ENCODE measurements around the gene MINDY1. TPM values are rescaled to one million over a fixed set of nuclear protein-coding genes. Genes with fewer than 3 reads are reported as not detected.

The MINDY1 gene
- polyA plus RNA-seq, 1 experiment: 13.0 TPM

DNA sequence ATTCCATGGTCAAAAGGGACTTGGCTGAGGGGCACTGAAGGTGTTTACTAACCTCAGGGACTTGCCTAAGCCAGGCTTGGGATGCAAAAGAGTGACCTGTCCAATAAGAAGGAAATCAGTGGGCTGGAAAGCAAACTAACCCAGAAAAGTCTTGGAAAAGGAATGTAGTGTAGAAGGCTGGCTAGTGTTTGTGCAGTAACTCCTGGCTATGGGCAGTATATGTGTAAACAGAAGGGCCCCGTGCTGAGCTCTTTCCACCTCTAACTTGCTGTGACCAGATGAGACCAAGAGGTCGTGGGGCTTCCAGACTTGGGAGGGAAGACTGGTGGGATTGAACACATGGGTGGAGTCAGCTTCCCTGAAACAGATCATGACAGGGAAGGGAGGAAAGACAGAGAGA, 4.1 kb downstream of the MINDY1 start:
- POLR2A ChIA-PET: no interaction called here
- H3K27me3 ChIP-seq (ENCODE audit: control insufficient read depth, insufficient read depth, low read length): no peaks in the 10 kb centered on the region
- no peak overlapping the region for H3K4me3 ChIP-seq (ENCODE audit: low read depth, low read length)
- TF ChIP-seq, protein P1, sequence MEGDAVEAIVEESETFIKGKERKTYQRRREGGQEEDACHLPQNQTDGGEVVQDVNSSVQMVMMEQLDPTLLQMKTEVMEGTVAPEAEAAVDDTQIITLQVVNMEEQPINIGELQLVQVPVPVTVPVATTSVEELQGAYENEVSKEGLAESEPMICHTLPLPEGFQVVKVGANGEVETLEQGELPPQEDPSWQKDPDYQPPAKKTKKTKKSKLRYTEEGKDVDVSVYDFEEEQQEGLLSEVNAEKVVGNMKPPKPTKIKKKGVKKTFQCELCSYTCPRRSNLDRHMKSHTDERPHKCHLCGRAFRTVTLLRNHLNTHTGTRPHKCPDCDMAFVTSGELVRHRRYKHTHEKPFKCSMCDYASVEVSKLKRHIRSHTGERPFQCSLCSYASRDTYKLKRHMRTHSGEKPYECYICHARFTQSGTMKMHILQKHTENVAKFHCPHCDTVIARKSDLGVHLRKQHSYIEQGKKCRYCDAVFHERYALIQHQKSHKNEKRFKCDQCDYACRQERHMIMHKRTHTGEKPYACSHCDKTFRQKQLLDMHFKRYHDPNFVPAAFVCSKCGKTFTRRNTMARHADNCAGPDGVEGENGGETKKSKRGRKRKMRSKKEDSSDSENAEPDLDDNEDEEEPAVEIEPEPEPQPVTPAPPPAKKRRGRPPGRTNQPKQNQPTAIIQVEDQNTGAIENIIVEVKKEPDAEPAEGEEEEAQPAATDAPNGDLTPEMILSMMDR (IDR thresholded peaks at IDR 0.05; ENCODE audit: insufficient read depth, low read depth, low read length): no peak
- DNase-seq (ENCODE audit: low read depth): no peak
- CTCF ChIA-PET: interaction anchor here (0.8 to 1.1 kb wide), 2 partner anchors 9 to 23 kb away, joined by 3 read pairs; no protein-coding TSS in a partner anchor
- H3K36me3 ChIP-seq (ENCODE audit: control insufficient read depth, insufficient read depth, low read length): peaks cover 4% of the 10 kb centered on the region

DNA sequence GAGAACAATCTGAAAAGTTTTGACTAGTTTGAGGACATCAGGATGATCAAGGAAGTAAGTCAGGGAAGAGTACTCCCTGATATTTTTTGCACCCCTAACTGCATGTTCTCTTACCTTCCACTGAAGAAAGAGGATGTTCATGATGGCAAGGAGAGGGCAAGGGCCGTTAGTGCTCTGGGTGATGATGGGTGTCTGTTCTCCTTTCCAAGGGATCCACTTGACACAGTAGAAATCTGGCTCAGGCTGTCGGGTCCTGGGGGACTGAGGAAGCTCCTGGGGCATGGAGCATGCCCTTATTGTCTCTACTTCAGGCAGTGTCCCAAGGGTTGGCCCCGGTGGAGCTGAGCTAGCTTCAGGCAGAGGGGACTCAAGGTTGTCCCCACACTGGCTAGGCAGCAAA, 4.7 kb downstream of the MINDY1 start:
- POLR2A ChIA-PET: interaction anchor here (0.5 kb wide), 1 partner anchor 56 kb away, joined by 3 read pairs; no protein-coding TSS in a partner anchor
- no peak for DNase-seq (ENCODE audit: low read depth)
- TF ChIP-seq, protein P1 (IDR thresholded peaks at IDR 0.05; ENCODE audit: insufficient read depth, low read depth, low read length): no peak
- Histone ChIP-seq H3K4me3 (ENCODE audit: low read depth, low read length) (no peak overlapping the region), H3K27me3 (ENCODE audit: control insufficient read depth, insufficient read depth, low read length) (no peaks in the 10 kb centered on the region), H3K36me3 (ENCODE audit: control insufficient read depth, insufficient read depth, low read length) (peaks cover 5% of the 10 kb centered on the region)
- CTCF ChIA-PET: interaction anchor here (0.8 to 1.3 kb wide), 4 partner anchors 8 to 23 kb away, joined by 3 to 5 read pairs (median 3); no protein-coding TSS in a partner anchor

DNA sequence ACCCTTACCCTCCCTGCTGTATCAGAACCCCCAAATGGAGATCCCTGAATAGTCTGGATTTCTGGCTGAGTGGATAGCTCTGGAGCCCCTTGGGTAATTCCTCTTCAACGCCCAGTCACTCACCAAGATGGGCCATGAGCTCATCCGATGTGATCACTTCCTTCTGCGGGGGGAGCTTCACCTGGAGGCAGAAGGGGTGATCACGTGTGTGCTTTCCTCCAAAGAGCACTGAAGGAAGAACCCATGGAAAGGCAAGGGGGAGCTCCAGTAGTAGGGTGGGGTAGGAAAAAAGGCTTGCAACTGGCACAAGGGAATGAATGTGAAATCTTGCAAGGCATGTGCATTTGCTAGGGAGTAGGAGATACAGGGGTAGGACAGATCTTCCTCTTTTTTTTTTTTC, 5.1 kb downstream of the MINDY1 start:
- H3K36me3 ChIP-seq (ENCODE audit: control insufficient read depth, insufficient read depth, low read length): peaks cover 6% of the 10 kb centered on the region
- ChIA-PET POLR2A (interaction anchor here (0.5 kb wide), 1 partner anchor 56 kb away, joined by 3 read pairs; no protein-coding TSS in a partner anchor), CTCF (interaction anchor here (0.9 to 1.3 kb wide), 3 partner anchors 11 to 23 kb away, joined by 3 to 5 read pairs (median 5); no protein-coding TSS in a partner anchor)
- no peak for DNase-seq (ENCODE audit: low read depth)
- TF ChIP-seq, protein P1 (IDR thresholded peaks at IDR 0.05; ENCODE audit: insufficient read depth, low read depth, low read length): no peak
- H3K27me3 ChIP-seq (ENCODE audit: control insufficient read depth, insufficient read depth, low read length): no peaks in the 10 kb centered on the region
- no peak overlapping the region for H3K4me3 ChIP-seq (ENCODE audit: low read depth, low read length)

DNA sequence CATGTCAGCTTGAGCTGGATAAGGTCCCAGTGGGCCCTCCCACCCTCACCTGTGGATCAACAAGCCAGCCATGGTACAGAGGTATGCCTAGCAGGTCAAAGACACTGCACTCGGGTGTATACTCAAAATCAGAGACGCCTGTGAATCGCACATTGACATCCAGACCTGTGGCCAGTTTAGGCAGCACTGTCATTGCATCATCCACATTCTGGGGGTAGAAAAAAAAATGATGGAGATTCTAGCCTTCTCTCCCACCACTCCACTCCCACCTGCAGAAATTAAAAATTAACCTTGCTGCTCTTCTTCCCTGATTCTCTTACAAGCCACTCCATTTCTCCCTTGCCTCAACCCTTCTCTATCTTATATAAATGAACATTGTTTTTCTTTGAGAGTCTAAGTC, 6.3 kb downstream of the MINDY1 start:
- ChIA-PET POLR2A (no interaction called here), CTCF (interaction anchor here (8.7 kb wide), 1 partner anchor 20 kb away, joined by 217 read pairs; the partner anchor contains the start of genes ANXA9 and CERS2)
- no peaks in the 10 kb centered on the region for H3K27me3 ChIP-seq (ENCODE audit: control insufficient read depth, insufficient read depth, low read length)
- no peak overlapping the region for H3K4me3 ChIP-seq (ENCODE audit: low read depth, low read length)
- H3K36me3 ChIP-seq (ENCODE audit: control insufficient read depth, insufficient read depth, low read length): peaks cover 6% of the 10 kb centered on the region
- no peak for DNase-seq (ENCODE audit: low read depth)
- TF ChIP-seq, protein P1 (IDR thresholded peaks at IDR 0.05; ENCODE audit: insufficient read depth, low read depth, low read length): no peak

DNA sequence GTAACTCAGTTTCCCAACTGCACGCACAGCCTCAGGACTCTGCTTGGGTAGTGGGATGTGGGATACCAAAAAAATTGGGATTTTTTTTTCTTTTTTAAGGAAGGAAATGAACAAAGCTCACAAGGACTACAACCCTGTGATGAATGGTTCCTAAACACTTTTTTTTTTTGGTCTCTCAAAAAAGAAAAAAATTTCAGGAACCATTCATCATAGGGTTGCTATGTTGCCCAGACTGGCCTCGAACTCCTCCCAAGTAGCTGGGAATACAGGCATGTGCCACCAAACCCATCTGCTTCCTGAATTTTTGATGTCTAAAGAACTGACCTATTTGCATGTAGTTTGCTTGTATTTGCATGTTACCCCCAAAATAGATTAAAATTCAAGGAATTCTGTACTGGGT, 6.8 kb downstream of the MINDY1 start:
- Histone ChIP-seq H3K4me3 (ENCODE audit: low read depth, low read length) (no peak overlapping the region), H3K27me3 (ENCODE audit: control insufficient read depth, insufficient read depth, low read length) (no peaks in the 10 kb centered on the region), H3K36me3 (ENCODE audit: control insufficient read depth, insufficient read depth, low read length) (peaks cover 6% of the 10 kb centered on the region)
- POLR2A ChIA-PET: no interaction called here
- no peak for DNase-seq (ENCODE audit: low read depth)
- CTCF ChIA-PET: interaction anchor here (8.7 kb wide), 1 partner anchor 20 kb away, joined by 217 read pairs; the partner anchor contains the start of genes ANXA9 and CERS2
- TF ChIP-seq, protein P1 (IDR thresholded peaks at IDR 0.05; ENCODE audit: insufficient read depth, low read depth, low read length): no peak
